Dermis microvascular lymphatic vessel endothelial cell (primary cell): Measurements from ENCODE around the gene ADM2. TPM values are rescaled to one million over a fixed set of nuclear protein-coding genes. Genes with fewer than 3 reads are reported as not detected.

ENCODE experiments used
- DNase-seq, 2 donors: peaks; one replicate each; pipeline versions ENCODE4 v3.0.0 to v3.0.0-alpha.2; 2010; ENCODE audit warnings: low read depth in 2 of 2
- total RNA-seq: library from RNA; depleted of rRNA; stranded (reverse); fragments of >200 nt; gene quantifications from 2 replicates; pipeline ENCODE4 v1.2.1, GENCODE V29; 2014

The ADM2 gene
- total RNA-seq, 1 donor from 2014 or later, result 0.13 TPM

GRCh38 chr22:50483977-50484853 lies 2.9 kb downstream of the ADM2 start:
- no peak for DNase-seq

GRCh38 chr22:50485221-50486131 lies 4.1 kb downstream of the ADM2 start:
- no peak for DNase-seq

- DNase-seq, result no peak
Observed at GRCh38 chr22:50486561-50487289, 5.4 kb downstream of the ADM2 start, which contains the start of gene MIOX. TSS of gene MIOX (plus strand) at chr22:50486859. CDS start at chr22:50486898, 39 bp downstream.

GRCh38 chr22:50487290-50488005 lies 6.1 kb downstream of the ADM2 start:
- no peak for DNase-seq

GRCh38 chr22:50488006-50488677 lies 6.8 kb downstream of the ADM2 start:
- no peak for DNase-seq

GRCh38 chr22:50488886-50489285 lies 7.5 kb downstream of the ADM2 start:
- DNase-seq, result no peak

- no peak for DNase-seq
Observed at GRCh38 chr22:50489363-50490243, 8.3 kb downstream of the ADM2 start.

GRCh38 chr22:50490531-50491308 lies 9.4 kb downstream of the ADM2 start:
- no peak for DNase-seq

- DNase-seq, result no peak
Observed at GRCh38 chr22:50497093-50497492, 15.8 kb downstream of the ADM2 start.

- peak; percentile 37 to 68 for DNase-seq
Observed at GRCh38 chr22:50498322-50498890, 17.1 kb downstream of the ADM2 start.

GRCh38 chr22:50500452-50500851 lies 19.1 kb downstream of the ADM2 start:
- DNase-seq, result no peak

- DNase-seq, result no peak
Observed at GRCh38 chr22:50502096-50502495, 20.8 kb downstream of the ADM2 start.

- no peak for DNase-seq
Observed at GRCh38 chr22:50502628-50503474, 21.5 kb downstream of the ADM2 start.

- DNase-seq, result no peak
Observed at GRCh38 chr22:50503475-50504145, 22.3 kb downstream of the ADM2 start.

- no peak for DNase-seq
Observed at GRCh38 chr22:50504369-50505211, 23.2 kb downstream of the ADM2 start.
